BJ (cell line): ENCODE results near the gene ATXN7L3. TPM values are rescaled to one million over a fixed set of nuclear protein-coding genes. Genes with fewer than 3 reads are reported as not detected.
A peak's percentile ranks its signal among the peaks of the same experiment; 100 is the strongest.

ENCODE experiments used
- CTCF ChIA-PET: fragments of 350-600 bp; formaldehyde crosslinking; extraction: SDS; loops from one replicate; lab custom pipeline; 2021; ENCODE audit warnings: antibody characterized with exemption, inconsistent platforms; lab: Yijun Ruan, JAX
- POLR2A ChIA-PET: fragments of 300-600 bp; sonication (Branson Sonifier 250); formaldehyde crosslinking; extraction: SDS; loops from one replicate; lab custom pipeline; 2021; ENCODE audit warnings: antibody characterized with exemption; lab: Charles Lee
- DNase-seq: peaks from one replicate; pipeline ENCODE4 v3.0.0-alpha.2; 2011; ENCODE audit warnings: low read depth
- H3K27me3 ChIP-seq: 2 replicates; pipeline ENCODE4 v1.6.0; 2011; ENCODE audit warnings: low read length; ENCODE audit not compliant: control insufficient read depth, insufficient read depth
- H3K36me3 ChIP-seq: 2 replicates; pipeline ENCODE4 v1.5.1; 2011; ENCODE audit warnings: low read length; ENCODE audit not compliant: control insufficient read depth, insufficient read depth
- H3K4me3 ChIP-seq: 2 replicates; pipeline ENCODE4 v1.5.1; 2011; ENCODE audit warnings: low read depth, mild to moderate bottlenecking, control low read depth, low read length
- CTCF ChIP-seq: IDR thresholded peaks from 2 replicates; pipeline ENCODE4 v1.5.1; 2011; ENCODE audit warnings: low read depth, mild to moderate bottlenecking, control low read depth, inconsistent platforms, low read length, moderate library complexity; ENCODE audit not compliant: insufficient read depth
- polyA plus RNA-seq: library from polyadenylated mRNA; depleted of rRNA; stranded (reverse); fragments of >200 nt; gene quantifications from 2 replicates; pipeline ENCODE4 v1.2.3, GENCODE V29; 2011

Gene ATXN7L3
- polyA plus RNA-seq, 1 experiment, result 47.0 TPM

GRCh38 chr17:44210342-44211192 lies 10.9 kb upstream of the ATXN7L3 start:
- POLR2A ChIA-PET, result no interaction called here
- CTCF ChIA-PET, result interaction anchor here (0.6 to 6.8 kb wide), 28 partner anchors 8 to 312 kb away, joined by 3 to 59 read pairs (median 4); partner anchors contain the start of genes ATXN7L3, FAM171A2, GRN and HDAC5
- no peak for DNase-seq
- no peaks in the 10 kb centered on the region for H3K27me3 ChIP-seq
- H3K4me3 ChIP-seq, result no peak overlapping the region
- peaks cover 57% of the 10 kb centered on the region for H3K36me3 ChIP-seq
- TF ChIP-seq CTCF, result peak; percentile 83

GRCh38 chr17:44209786-44210341 lies 10.2 kb upstream of the ATXN7L3 start:
- DNase-seq, result no peak
- no peak for TF ChIP-seq CTCF
- Histone ChIP-seq H3K4me3 (no peak overlapping the region), H3K27me3 (no peaks in the 10 kb centered on the region), H3K36me3 (peaks cover 50% of the 10 kb centered on the region)
- CTCF ChIA-PET, result interaction anchor here (0.5 to 6.8 kb wide), 27 partner anchors 8 to 313 kb away, joined by 3 to 59 read pairs (median 4); partner anchors contain the start of genes ATXN7L3, FAM171A2, GRN and HDAC5
- POLR2A ChIA-PET, result no interaction called here

- peaks cover 36% of the 10 kb centered on the region for H3K36me3 ChIP-seq
Measured at GRCh38 chr17:44207743-44208142, 8.1 kb upstream of the ATXN7L3 start.

GRCh38 chr17:44207319-44207718 lies 7.6 kb upstream of the ATXN7L3 start:
- H3K36me3 ChIP-seq, result peaks cover 34% of the 10 kb centered on the region
- CTCF ChIA-PET, result interaction anchor here (0.7 to 2.9 kb wide), 3 partner anchors 9 to 123 kb away, joined by 3 to 11 read pairs (median 8); no protein-coding TSS in a partner anchor
- no peak for TF ChIP-seq CTCF
- H3K27me3 ChIP-seq, result no peaks in the 10 kb centered on the region
- POLR2A ChIA-PET, result no interaction called here
- no peak for DNase-seq
- no peak overlapping the region for H3K4me3 ChIP-seq

More at GRCh38 chr17:44207743-44208142, 8.1 kb upstream of the ATXN7L3 start:
- CTCF ChIA-PET, result interaction anchor here (0.5 to 4.5 kb wide), 5 partner anchors 9 to 143 kb away, joined by 3 to 22 read pairs (median 11); partner anchors contain the start of genes ATXN7L3 and GRN
- H3K27me3 ChIP-seq, result no peaks in the 10 kb centered on the region
- POLR2A ChIA-PET, result no interaction called here
- TF ChIP-seq CTCF, result no peak
- no peak overlapping the region for H3K4me3 ChIP-seq
- DNase-seq, result no peak

GRCh38 chr17:44206825-44207155 lies 7.1 kb upstream of the ATXN7L3 start:
- ChIA-PET CTCF (interaction anchor here (0.7 to 2.9 kb wide), 7 partner anchors 8 to 139 kb away, joined by 3 to 11 read pairs (median 4); partner anchors contain the start of gene GRN), POLR2A (no interaction called here)
- no peaks in the 10 kb centered on the region for H3K27me3 ChIP-seq
- no peak overlapping the region for H3K4me3 ChIP-seq
- no peak for DNase-seq
- H3K36me3 ChIP-seq, result peaks cover 34% of the 10 kb centered on the region
- TF ChIP-seq CTCF, result peak; percentile 0; the same call in 1 of the 2 replicates
